H1 (cell line): ENCODE results near the gene TLR5. TPM values are rescaled to one million over a fixed set of nuclear protein-coding genes. Genes with fewer than 3 reads are reported as not detected.

Experiments
- CTCF ChIA-PET: fragments of 300-600 bp; sonication (Branson Sonifier 250); formaldehyde crosslinking; loops from one replicate; lab custom pipeline; 2021; ENCODE audit not compliant: partially characterized antibody; lab: Charles Lee
- POLR2A ChIA-PET: fragments of 300-600 bp; sonication (Branson Sonifier 250); formaldehyde crosslinking; loops from one replicate; lab custom pipeline; 2021; ENCODE audit warnings: inconsistent platforms; ENCODE audit not compliant: partially characterized antibody; lab: Charles Lee
- DNase-seq, 2 experiments: peaks; one replicate each; pipeline versions ENCODE4 v3.0.0 to v3.0.0-alpha.2; 2010 to 2022; ENCODE audit warnings: low spot score in 2 of 2, low read depth in 1 of 2, mixed read lengths in 1 of 2
- FAIRE-seq: peaks from 2 replicates; lab custom pipeline; 2011; peaks lifted over from hg19 to GRCh38; lab: Jason Lieb, UNC
- H2AFZ ChIP-seq: 2 replicates; pipeline ENCODE4 v1.8.1; 2012; ENCODE audit warnings: low read length, inconsistent platforms
- H2AK5ac ChIP-seq: 2 replicates; pipeline ENCODE4 v1.6.1; 2013; ENCODE audit warnings: low read depth, low read length
- H2BK120ac ChIP-seq: replicated peaks from 2 replicates; pipeline ENCODE3; 2013; ENCODE audit warnings: low read depth, low read length, inconsistent platforms
- H2BK12ac ChIP-seq: 2 replicates; pipeline ENCODE4 v1.6.1; 2013; ENCODE audit warnings: low read depth, low read length
- H2BK15ac ChIP-seq: 2 replicates; pipeline ENCODE4 v1.6.1; 2013; ENCODE audit warnings: low read length
- H2BK20ac ChIP-seq: 2 replicates; pipeline ENCODE4 v1.6.1; 2013; ENCODE audit warnings: low read length
- H2BK5ac ChIP-seq: 2 replicates; pipeline ENCODE4 v1.6.1; 2013; ENCODE audit warnings: low read depth, low read length
- H3K14ac ChIP-seq: 2 replicates; pipeline ENCODE4 v1.6.1; 2013; ENCODE audit warnings: inconsistent platforms; ENCODE audit not compliant: insufficient read length
- H3K18ac ChIP-seq: 2 replicates; pipeline ENCODE4 v1.6.1; 2013; ENCODE audit warnings: low read length; ENCODE audit errors: extremely low read depth
- H3K23ac ChIP-seq: 2 replicates; pipeline ENCODE4 v1.6.1; 2013; ENCODE audit warnings: inconsistent platforms; ENCODE audit not compliant: insufficient read length
- H3K23me2 ChIP-seq: 2 replicates; pipeline ENCODE4 v1.6.1; 2013; ENCODE audit warnings: low read depth, low read length
- H3K27ac ChIP-seq: 2 replicates; pipeline ENCODE4 v1.6.1; 2011; ENCODE audit warnings: low read depth, low read length, inconsistent platforms
- H3K27me3 ChIP-seq, 4 experiments: replicated peaks in 1 of 4; 1 replicate in 1 of 4; 2 replicates in 3 of 4; pipeline versions ENCODE4 v1.6.1 to v1.8.1; 2011 to 2013; ENCODE audit warnings: low read length in 3 of 4, mild to moderate bottlenecking in 3 of 4, inconsistent platforms in 2 of 4, mixed read lengths in 2 of 4, moderate library complexity in 1 of 4; ENCODE audit not compliant: control insufficient read depth in 3 of 4, insufficient read depth in 3 of 4; ENCODE audit errors: extremely low read depth in 1 of 4
- H3K36me3 ChIP-seq, 4 experiments: 2 replicates each; pipeline versions ENCODE4 v1.6.1 to v1.8.1; 2011 to 2013; ENCODE audit warnings: mild to moderate bottlenecking in 4 of 4, low read length in 3 of 4, moderate library complexity in 2 of 4, control low read depth in 1 of 4, inconsistent platforms in 1 of 4; ENCODE audit not compliant: insufficient read depth in 4 of 4, control insufficient read depth in 2 of 4
- H3K4ac ChIP-seq: replicated peaks from 2 replicates; pipeline ENCODE3; 2013; ENCODE audit warnings: low read length, low read depth, mixed read lengths, inconsistent platforms; ENCODE audit not compliant: insufficient read length
- H3K4me1 ChIP-seq, 4 experiments: replicated peaks in 1 of 4; 1 replicate in 1 of 4; 2 replicates in 3 of 4; pipeline versions ENCODE4 v1.6.1 to v1.8.1; 2011 to 2013; ENCODE audit warnings: low read length in 3 of 4, inconsistent platforms in 2 of 4, mixed read lengths in 1 of 4; ENCODE audit not compliant: insufficient read depth in 4 of 4, control insufficient read depth in 3 of 4
- H3K4me2 ChIP-seq, 2 experiments: 2 replicates each; pipeline versions ENCODE4 v1.6.1 to v1.8.1; 2011 to 2013; ENCODE audit warnings: low read depth in 2 of 2, low read length in 2 of 2, control low read depth in 1 of 2, inconsistent platforms in 1 of 2, mild to moderate bottlenecking in 1 of 2; ENCODE audit not compliant: insufficient read depth in 1 of 2
- H3K4me3 ChIP-seq, 4 experiments: fragments of 200-600, 300-600 bp in 1 of 4; sonication (generic), shearing (Covaris generic), sonication (Bioruptor Twin) in 1 of 4; 2 replicates each; pipeline versions ENCODE4 v1.5.1 to v1.8.1; 2011 to 2016; ENCODE audit warnings: low read length in 4 of 4, low read depth in 3 of 4, control low read depth in 2 of 4, inconsistent platforms in 2 of 4, mild to moderate bottlenecking in 2 of 4, mixed read lengths in 1 of 4, moderate library complexity in 1 of 4; ENCODE audit not compliant: insufficient read depth in 2 of 4; ENCODE audit errors: extremely low read depth in 1 of 4
- H3K56ac ChIP-seq: replicated peaks from 2 replicates; pipeline ENCODE3; 2013; ENCODE audit warnings: low read depth, mild to moderate bottlenecking, mixed read lengths, low read length, inconsistent platforms; ENCODE audit not compliant: insufficient read length
- H3K79me1 ChIP-seq: 2 replicates; pipeline ENCODE4 v1.6.1; 2013; ENCODE audit warnings: low read depth, low read length, control low read depth
- H3K79me2 ChIP-seq, 2 experiments: 2 replicates each; pipeline versions ENCODE4 v1.6.1 to v1.8.1; 2012 to 2013; ENCODE audit warnings: low read length in 2 of 2, mild to moderate bottlenecking in 2 of 2, inconsistent platforms in 1 of 2; ENCODE audit not compliant: insufficient read depth in 2 of 2, control insufficient read depth in 1 of 2
- H3K9ac ChIP-seq, 4 experiments: replicated peaks in 1 of 4; 1 replicate in 1 of 4; 2 replicates in 3 of 4; pipeline versions ENCODE4 v1.6.1 to v1.8.1; 2011 to 2013; ENCODE audit warnings: low read depth in 3 of 4, low read length in 3 of 4, control low read depth in 2 of 4, mild to moderate bottlenecking in 2 of 4, moderate library complexity in 2 of 4, inconsistent platforms in 1 of 4; ENCODE audit errors: extremely low read depth in 1 of 4
- H3K9me3 ChIP-seq, 2 experiments: 2 replicates each; pipeline versions ENCODE4 v1.6.1 to v1.8.1; 2012 to 2013; ENCODE audit warnings: mild to moderate bottlenecking in 2 of 2, moderate library complexity in 2 of 2, control low read depth in 1 of 2, inconsistent platforms in 1 of 2, low read depth in 1 of 2, low read length in 1 of 2, mixed read lengths in 1 of 2; ENCODE audit not compliant: insufficient read depth in 2 of 2
- H4K20me1 ChIP-seq, 2 experiments: replicated peaks in 1 of 2; 2 replicates each; pipeline versions ENCODE3 to v1.8.1; 2011 to 2013; ENCODE audit warnings: inconsistent platforms in 2 of 2, low read length in 2 of 2, mild to moderate bottlenecking in 1 of 2; ENCODE audit not compliant: insufficient read depth in 2 of 2, control insufficient read depth in 1 of 2
- H4K5ac ChIP-seq: 2 replicates; pipeline ENCODE4 v1.6.1; 2013; ENCODE audit warnings: low read length, low read depth, mixed read lengths, inconsistent platforms; ENCODE audit not compliant: insufficient read length
- H4K8ac ChIP-seq: 2 replicates; pipeline ENCODE4 v1.8.0; 2013; ENCODE audit warnings: mild to moderate bottlenecking, moderate library complexity, low read length, inconsistent platforms; ENCODE audit not compliant: insufficient read depth; ENCODE audit errors: extremely low read depth
- H4K91ac ChIP-seq: replicated peaks from 2 replicates; pipeline ENCODE3; 2013; ENCODE audit warnings: low read length, mixed read lengths, inconsistent platforms; ENCODE audit not compliant: insufficient read length
- ASH2L ChIP-seq: fragments of 200-600, 300-600 bp; sonication (generic); IDR thresholded peaks from one replicate; pipeline ENCODE4 v1.7.1; 2017; ENCODE audit warnings: low read length
- GABPA ChIP-seq: IDR thresholded peaks from 2 replicates; pipeline ENCODE4 v1.6.1; 2011; ENCODE audit warnings: mild to moderate bottlenecking, low read length, moderate library complexity, borderline replicate concordance; ENCODE audit not compliant: insufficient read depth
- ZNF274 ChIP-seq: IDR thresholded peaks from 2 replicates; pipeline ENCODE4 v1.7.0; 2012; ENCODE audit warnings: low read length, borderline replicate concordance; ENCODE audit errors: extremely low read depth
- WGBS, 2 experiments: shearing (Covaris generic) in 1 of 2; methylation state at CpG; one replicate each; pipeline versions ENCODE4 v1.1.6 to v1.1.7; 2013 to 2015; ENCODE audit warnings: low lambda C conversion rate in 2 of 2, mixed read lengths in 2 of 2, inconsistent platforms in 1 of 2, low coverage in 1 of 2, missing lambda C conversion rate in 1 of 2; ENCODE audit not compliant: insufficient replicate concordance in 2 of 2, insufficient coverage in 1 of 2, insufficient read length in 1 of 2; ENCODE audit errors: extremely low coverage in 1 of 2, missing lambda C conversion rate in 1 of 2; 5-methylcytosine and 5-hydroxymethylcytosine counted together
- long read RNA-seq, 2 experiments: library from RNA in 1 of 2; library from capped mRNA in 1 of 2; stranded (forward); transcript quantifications; one replicate each; pipeline ENCODE4 v2.0.0, GENCODE V29; 2021; ENCODE audit warnings: inconsistent platforms in 1 of 2
- polyA minus RNA-seq, 3 experiments: library from RNA; depleted of rRNA, polyadenylated mRNA; stranded (reverse); fragments of >200 nt; gene quantifications; 1 replicate in 2 of 3; 2 replicates in 1 of 3; pipeline ENCODE4 v1.2.3, GENCODE V29; 2011
- polyA plus RNA-seq, 7 experiments: library from polyadenylated mRNA; depleted of rRNA in 3 of 7; stranded (reverse) in 5 of 7; unstranded in 2 of 7; fragments of >200 nt in 5 of 7; fragments of 200-250 nt in 2 of 7; gene quantifications; 1 replicate in 5 of 7; 2 replicates in 1 of 7; 4 replicates in 1 of 7; pipeline versions ENCODE4 v1.2.1 to v1.2.3, GENCODE V29; 2011 to 2013; ENCODE audit warnings: missing spikeins in 2 of 7, mixed read lengths in 2 of 7
- total RNA-seq: library from RNA; stranded (reverse); fragmentation: NEBNext Ultra II Directional; extraction: Animal tissue kit (Norgen Biotek cat#: 25700); gene quantifications from 2 replicates; pipeline ENCODE4 v1.2.1, GENCODE V29; 2021

TLR5 gene, protein sequence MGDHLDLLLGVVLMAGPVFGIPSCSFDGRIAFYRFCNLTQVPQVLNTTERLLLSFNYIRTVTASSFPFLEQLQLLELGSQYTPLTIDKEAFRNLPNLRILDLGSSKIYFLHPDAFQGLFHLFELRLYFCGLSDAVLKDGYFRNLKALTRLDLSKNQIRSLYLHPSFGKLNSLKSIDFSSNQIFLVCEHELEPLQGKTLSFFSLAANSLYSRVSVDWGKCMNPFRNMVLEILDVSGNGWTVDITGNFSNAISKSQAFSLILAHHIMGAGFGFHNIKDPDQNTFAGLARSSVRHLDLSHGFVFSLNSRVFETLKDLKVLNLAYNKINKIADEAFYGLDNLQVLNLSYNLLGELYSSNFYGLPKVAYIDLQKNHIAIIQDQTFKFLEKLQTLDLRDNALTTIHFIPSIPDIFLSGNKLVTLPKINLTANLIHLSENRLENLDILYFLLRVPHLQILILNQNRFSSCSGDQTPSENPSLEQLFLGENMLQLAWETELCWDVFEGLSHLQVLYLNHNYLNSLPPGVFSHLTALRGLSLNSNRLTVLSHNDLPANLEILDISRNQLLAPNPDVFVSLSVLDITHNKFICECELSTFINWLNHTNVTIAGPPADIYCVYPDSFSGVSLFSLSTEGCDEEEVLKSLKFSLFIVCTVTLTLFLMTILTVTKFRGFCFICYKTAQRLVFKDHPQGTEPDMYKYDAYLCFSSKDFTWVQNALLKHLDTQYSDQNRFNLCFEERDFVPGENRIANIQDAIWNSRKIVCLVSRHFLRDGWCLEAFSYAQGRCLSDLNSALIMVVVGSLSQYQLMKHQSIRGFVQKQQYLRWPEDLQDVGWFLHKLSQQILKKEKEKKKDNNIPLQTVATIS
- 0.35 and 0.94 TPM in 2 replicates for total RNA-seq
- polyA plus RNA-seq (2011; rRNA removed), result 0.20 and 0.74 TPM in 2 replicates
- polyA plus RNA-seq (2011; cell fraction: cytosol; rRNA removed), result 0.62 TPM
- polyA plus RNA-seq (2011; cell fraction: nucleus; rRNA removed), result 1.5 TPM
- polyA plus RNA-seq (2012, experiment 1 of 2), result 1.0 to 1.3 TPM (median 1.1 TPM) in 4 replicates
- polyA plus RNA-seq (2012, experiment 2 of 2), result 0.54 TPM
- polyA plus RNA-seq (2013, experiment 1 of 2), result 0.53 TPM
- polyA plus RNA-seq (2013, experiment 2 of 2), result 0.63 TPM
- polyA minus RNA-seq (2011; rRNA and poly(A)+ RNA removed), result 0.60 and 0.80 TPM in 2 replicates
- not detected for polyA minus RNA-seq (2011; cell fraction: cytosol; rRNA and poly(A)+ RNA removed)
- 2.0 TPM for polyA minus RNA-seq (2011; cell fraction: nucleus; rRNA and poly(A)+ RNA removed)
- long read RNA-seq, experiment 1, result 0 reads
- long read RNA-seq, experiment 2, result 0 reads

DNA sequence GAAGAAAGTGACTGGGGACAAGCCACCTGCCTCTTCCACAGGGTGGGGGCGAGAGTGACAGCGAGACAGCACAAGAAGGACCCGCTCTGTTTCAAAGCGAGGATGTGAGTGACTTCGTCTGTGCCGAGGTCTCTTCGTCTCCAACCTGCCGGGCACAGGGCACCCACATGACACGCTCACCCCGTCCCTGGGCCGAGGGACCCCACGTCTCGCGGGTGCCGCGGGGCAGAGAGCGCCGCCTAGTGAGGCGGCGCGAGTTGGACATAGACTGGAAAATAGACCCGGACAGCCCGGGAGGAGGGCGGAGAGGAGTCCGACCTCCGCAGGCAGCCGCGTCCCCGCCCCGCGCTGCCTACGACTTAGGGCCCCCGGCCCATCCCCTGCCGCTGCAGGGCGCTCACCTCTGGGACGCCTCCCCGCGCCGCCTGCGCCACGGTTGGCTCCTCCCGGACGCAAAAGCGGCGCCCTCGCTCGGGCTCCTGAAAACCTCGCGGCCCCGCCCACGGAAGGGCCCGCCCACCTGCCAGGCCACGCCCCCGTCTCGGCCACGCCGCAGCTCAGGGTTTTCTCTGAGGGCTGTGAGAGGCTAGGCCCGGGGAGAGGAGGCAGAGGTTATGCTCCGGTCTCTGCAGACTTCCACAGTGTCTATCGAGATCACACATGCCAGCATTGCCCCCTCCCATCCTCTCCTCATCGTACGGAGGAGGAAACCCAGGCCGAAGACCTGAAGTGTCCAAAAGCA is at the start of gene TLR5:
Gene TLR5, minus strand, starts transcription at position 454 of the 742 bp plus-strand sequence. CDS start 30,217 bp downstream, outside the sequence.
- no peak within 1 kb of the TSS for H3K14ac ChIP-seq
- H3K23ac ChIP-seq, result no peak within 1 kb of the TSS
- H3K79me1 ChIP-seq, result no peaks in the 10 kb centered on the region
- H2BK120ac ChIP-seq, result no peak within 1 kb of the TSS
- no peaks in the 10 kb centered on the region for H3K36me3 ChIP-seq
- H3K4ac ChIP-seq, result peak within 1 kb of the TSS; percentile 79
- no peak within 1 kb of the TSS for H3K56ac ChIP-seq
- DNase-seq, result peak; percentile 67 to 93
- peak within 1 kb of the TSS; percentile 24; the same call in 1 of the 2 replicates for H3K18ac ChIP-seq
- peak within 1 kb of the TSS; percentile 47 to 65 for H3K4me2 ChIP-seq
- peaks cover 0 to 12% (median 5%) of the 10 kb centered on the region in 4 experiments; a peak in 5 of 7 replicates for H3K4me1 ChIP-seq
- peak within 1 kb of the TSS; percentile 82; the same call in 1 of the 2 replicates for H2BK15ac ChIP-seq
- no peak within 1 kb of the TSS for H2BK20ac ChIP-seq
- WGBS, 2 experiments, result 20% methylated on average over 31 of the region's 63 CpGs; no CpG with 5 or more reads in 1 of the 2 experiments
- peaks cover 0 to 6% (median 4%) of the 10 kb centered on the region in 4 experiments; a peak in 4 of 7 replicates for H3K27me3 ChIP-seq
- no peak within 1 kb of the TSS; the same call in none of the 2 replicates for H4K8ac ChIP-seq
- CTCF ChIA-PET, result interaction anchor here (0.7 to 5.5 kb wide), 13 partner anchors 8 to 559 kb away, joined by 3 to 36 read pairs (median 4); no protein-coding TSS in a partner anchor
- H3K27ac ChIP-seq, result no peak within 1 kb of the TSS
- peak within 1 kb of the TSS; percentile 23 for H4K5ac ChIP-seq
- POLR2A ChIA-PET, result no interaction called here
- H4K20me1 ChIP-seq, result no peaks in the 10 kb centered on the region
- H3K9me3 ChIP-seq, result no peaks in the 10 kb centered on the region
- H3K4me3 ChIP-seq, result peak within 1 kb of the TSS; percentile 25 to 60 (median 42)
- H2AFZ ChIP-seq, result peak within 1 kb of the TSS; percentile 97
- H2BK5ac ChIP-seq, result no peak within 1 kb of the TSS; the same call in 1 of the 2 replicates
- no peaks in the 10 kb centered on the region for H3K23me2 ChIP-seq
- H3K9ac ChIP-seq, result no peak within 1 kb of the TSS; a peak in 2 of 7 replicates
- FAIRE-seq, result no peak
- no peaks in the 10 kb centered on the region for H3K79me2 ChIP-seq
- 0 out of 2 replicates have a peak within 1 kb of the TSS, but pooled peaks have one; percentile 45 for H2BK12ac ChIP-seq
- H4K91ac ChIP-seq, result no peak within 1 kb of the TSS
- H2AK5ac ChIP-seq, result no peak within 1 kb of the TSS
- TF ChIP-seq ASH2L, result peak; percentile 35
- TF ChIP-seq GABPA, result no peak
- TF ChIP-seq ZNF274, result no peak
